8988T (cell line): ENCODE measurements around the gene TTLL12.
A peak's percentile ranks its signal among the peaks of the same experiment; 100 is the strongest.

Source experiments
- DNase-seq: peaks from one replicate; pipeline ENCODE4 v3.0.0; 2011

TTLL12 gene

GRCh38 chr22:43186272-43187170, at the start of gene TTLL12:
TSS of gene TTLL12 (minus strand) at chr22:43187134. CDS start at chr22:43187069, 65 bp downstream.
- peak; percentile 48 for DNase-seq

GRCh38 chr22:43235445-43236409, 48.8 kb upstream of the TTLL12 start:
- no peak for DNase-seq

GRCh38 chr22:43234264-43234988, 47.5 kb upstream of the TTLL12 start:
- DNase-seq: no peak

GRCh38 chr22:43233529-43233928, 46.6 kb upstream of the TTLL12 start:
- DNase-seq: no peak

GRCh38 chr22:43232445-43232844, 45.5 kb upstream of the TTLL12 start:
- DNase-seq: no peak

GRCh38 chr22:43231724-43232034, 44.7 kb upstream of the TTLL12 start:
- DNase-seq: no peak

GRCh38 chr22:43230971-43231723, 44.2 kb upstream of the TTLL12 start:
- peak; percentile 87 for DNase-seq

GRCh38 chr22:43230571-43230970, 43.6 kb upstream of the TTLL12 start:
- no peak for DNase-seq

GRCh38 chr22:43228863-43229262, 41.9 kb upstream of the TTLL12 start:
- DNase-seq: no peak

- DNase-seq: peak; percentile 71
Observed at GRCh38 chr22:43228330-43228729, 41.4 kb upstream of the TTLL12 start.

- DNase-seq: no peak
Observed at GRCh38 chr22:43227239-43227630, 40.3 kb upstream of the TTLL12 start.

- no peak for DNase-seq
Observed at GRCh38 chr22:43226377-43227238, 39.7 kb upstream of the TTLL12 start.

- DNase-seq: no peak
Observed at GRCh38 chr22:43225609-43226008, 38.7 kb upstream of the TTLL12 start.

- DNase-seq: no peak
Observed at GRCh38 chr22:43222987-43223386, 36.1 kb upstream of the TTLL12 start.

- DNase-seq: no peak
Observed at GRCh38 chr22:43222262-43222661, 35.3 kb upstream of the TTLL12 start.

- DNase-seq: no peak
Observed at GRCh38 chr22:43220625-43221380, 33.9 kb upstream of the TTLL12 start.

GRCh38 chr22:43218786-43219185, 31.9 kb upstream of the TTLL12 start:
- DNase-seq: no peak

GRCh38 chr22:43217285-43218030, 30.5 kb upstream of the TTLL12 start:
- no peak for DNase-seq

- DNase-seq: no peak
Observed at GRCh38 chr22:43216738-43217137, 29.8 kb upstream of the TTLL12 start.

GRCh38 chr22:43213962-43214361, 27.0 kb upstream of the TTLL12 start:
- DNase-seq: no peak
